ENCODE measurements around the gene ACAP3.
"Not testable (repeated sequence)": the region's sequence is repeated elsewhere in the genome, so short reads cannot be mapped to it uniquely, and the experiment has no call there.

ACAP3 gene

DNA sequence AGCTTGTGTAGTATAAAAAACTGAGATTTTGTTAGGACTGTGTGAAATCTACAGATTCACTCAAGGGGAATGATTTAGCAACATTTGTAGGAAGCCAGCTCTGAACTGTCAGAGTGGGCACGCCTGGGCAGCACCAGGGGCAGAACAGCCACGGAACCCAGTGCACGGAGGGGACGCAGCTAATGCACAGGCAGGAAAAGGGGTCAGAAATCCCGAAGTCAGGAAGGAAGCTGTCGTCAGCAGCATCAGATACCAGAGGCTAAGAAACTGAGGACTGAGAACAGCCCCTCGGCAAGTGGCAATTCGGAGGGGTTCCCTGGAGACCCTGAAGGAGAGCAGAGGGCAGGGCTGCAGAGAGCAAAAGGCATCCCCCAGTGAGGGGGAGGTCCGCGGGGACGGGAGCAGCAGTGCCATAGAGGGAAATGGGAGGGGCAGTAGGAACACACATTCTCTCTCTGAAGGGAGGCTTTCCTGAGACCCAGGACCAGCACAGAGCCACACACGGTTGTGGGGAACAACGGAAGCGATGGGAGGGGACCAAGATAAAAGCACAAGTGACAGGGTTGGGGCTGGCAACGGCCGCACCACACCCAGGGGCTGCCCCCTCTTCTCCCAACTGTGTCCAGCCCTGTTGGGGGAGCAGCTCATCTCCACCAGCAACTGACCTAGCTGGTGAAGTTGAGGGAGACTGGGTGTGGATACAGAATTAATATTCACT lies 46.7 kb downstream of the ACAP3 start:
- DNase-seq, result no peak

DNA sequence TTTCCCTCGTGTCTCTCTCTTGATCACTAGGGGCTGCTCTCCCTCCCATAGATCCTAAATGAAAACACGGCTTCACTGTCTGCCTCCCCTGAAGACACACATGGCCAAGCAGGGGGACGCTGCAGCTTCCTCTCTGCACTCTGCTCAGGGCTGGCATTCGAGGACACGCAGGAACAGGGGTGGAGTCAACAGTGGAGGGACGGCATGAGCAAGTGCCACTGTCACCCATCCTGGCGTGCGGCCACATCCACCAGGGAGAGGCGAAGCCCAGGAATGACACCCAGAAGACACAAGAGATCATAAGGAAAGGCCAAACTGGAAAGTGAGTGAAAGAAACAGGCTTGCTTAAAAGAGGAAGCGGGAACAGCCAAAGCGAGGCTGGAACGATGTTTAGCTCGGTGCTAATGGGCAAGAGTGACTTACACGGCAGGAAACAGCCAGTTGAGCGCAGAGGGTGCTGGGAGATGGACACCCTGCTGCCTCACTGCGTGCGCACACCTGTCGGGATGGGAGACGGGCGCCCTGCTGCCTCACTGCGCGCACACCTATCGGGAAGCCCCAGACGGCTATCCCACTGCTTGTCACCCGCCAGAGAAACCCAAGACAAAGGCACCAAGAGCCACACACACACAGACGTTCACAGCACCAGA lies 47.7 kb downstream of the ACAP3 start:
- DNase-seq, result no peak

DNA sequence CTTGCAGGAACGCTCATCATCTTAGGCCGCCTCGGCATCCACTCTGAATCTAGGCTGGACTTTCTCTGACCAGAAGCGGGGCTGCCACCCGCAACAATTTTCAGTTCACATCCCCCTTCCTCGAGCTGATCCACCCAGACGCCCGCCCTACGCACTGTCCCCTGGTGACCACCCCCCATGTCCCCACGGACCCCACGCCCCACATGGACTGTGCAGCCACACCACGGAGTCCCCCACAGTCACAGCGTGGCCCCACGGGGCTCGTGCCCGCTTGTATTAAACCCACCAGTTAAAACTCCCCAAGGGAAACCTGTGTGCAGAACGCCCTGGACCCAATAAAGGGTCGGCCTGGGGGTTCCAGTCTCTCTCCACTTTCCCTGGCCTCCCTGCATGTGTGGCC lies 48.2 kb downstream of the ACAP3 start:
- no peak for DNase-seq

DNA sequence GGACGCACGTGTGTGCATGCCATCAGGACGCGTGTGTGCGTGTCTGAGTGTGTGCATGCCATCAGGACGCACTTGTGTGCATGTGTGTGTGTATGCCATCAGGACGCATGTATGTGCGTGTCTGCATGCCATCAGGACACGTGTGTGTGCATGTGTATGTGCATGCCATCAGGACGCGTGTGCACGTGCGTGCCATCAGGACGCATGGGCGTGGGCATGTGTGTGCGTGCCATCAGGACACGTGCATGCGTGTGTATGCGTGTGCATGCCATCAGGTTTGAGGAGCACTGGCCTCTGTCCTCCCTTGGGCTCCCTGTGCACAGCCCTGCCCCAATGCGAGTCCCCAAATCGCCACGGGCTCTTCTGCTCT lies 48.6 kb downstream of the ACAP3 start:
- DNase-seq, result no peak

DNA sequence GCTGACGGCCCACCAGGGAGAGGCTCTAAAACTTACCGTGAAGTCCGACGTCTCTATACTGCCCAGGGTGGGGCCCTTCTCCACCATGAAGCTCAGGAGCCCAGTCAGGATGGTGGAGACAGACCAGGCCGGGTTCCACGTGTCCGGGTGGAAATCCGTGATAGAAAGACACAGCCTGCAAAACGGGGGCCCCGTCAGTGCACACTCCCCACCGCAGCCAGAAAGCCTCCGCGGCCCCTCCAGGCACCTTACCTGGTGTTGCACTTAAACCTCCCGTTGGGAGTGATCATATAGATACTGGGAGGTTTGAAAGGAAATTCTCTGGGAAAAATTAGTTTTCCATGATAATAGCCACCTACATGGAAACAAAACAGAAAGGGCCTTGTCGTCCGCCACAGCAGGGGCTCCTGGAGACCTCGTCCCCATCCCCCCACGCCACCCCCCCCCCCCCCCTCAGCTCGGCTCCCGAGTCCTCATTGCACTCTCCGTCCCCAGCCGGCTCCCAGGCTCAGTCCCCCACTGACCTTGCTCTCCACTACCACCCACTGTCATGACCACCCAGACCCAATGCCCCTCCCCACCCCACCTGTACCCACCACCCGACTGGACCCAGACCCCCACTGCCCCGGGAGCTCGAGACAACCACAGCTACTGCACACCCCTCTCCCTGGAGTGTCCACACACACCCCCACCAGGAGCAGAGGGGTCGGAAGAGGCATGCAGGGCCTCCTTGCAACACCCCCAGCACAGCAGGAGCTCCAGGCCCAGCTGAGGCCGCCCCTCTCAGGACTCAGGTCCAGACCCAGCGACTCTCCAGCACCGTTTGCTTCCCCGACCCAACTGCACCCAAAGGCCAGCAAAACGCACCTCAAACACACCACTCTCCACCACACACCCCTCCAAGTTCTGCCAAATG lies 50.5 kb downstream of the ACAP3 start:
- DNase-seq, result no peak

DNA sequence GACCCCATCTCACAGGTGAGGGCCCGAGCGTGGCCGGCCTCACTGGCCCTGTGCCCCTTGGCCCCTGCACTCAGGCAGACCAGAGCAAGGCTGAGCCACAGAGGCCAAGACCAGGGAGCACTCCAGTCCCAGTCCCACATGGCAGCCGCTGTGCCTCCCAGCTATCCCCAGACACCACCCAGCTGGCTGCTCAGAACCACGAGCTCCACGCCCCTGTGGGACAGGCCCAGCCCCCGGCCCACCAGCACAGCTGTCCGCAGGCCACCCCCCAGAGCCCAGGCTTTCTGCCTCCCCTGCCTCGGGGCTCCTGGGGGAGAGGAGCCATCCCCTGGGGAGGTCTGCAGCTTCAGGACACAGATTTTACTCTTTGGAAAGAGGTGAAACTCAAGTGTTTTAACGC lies 52.1 kb downstream of the ACAP3 start:
- no peak for DNase-seq

DNA sequence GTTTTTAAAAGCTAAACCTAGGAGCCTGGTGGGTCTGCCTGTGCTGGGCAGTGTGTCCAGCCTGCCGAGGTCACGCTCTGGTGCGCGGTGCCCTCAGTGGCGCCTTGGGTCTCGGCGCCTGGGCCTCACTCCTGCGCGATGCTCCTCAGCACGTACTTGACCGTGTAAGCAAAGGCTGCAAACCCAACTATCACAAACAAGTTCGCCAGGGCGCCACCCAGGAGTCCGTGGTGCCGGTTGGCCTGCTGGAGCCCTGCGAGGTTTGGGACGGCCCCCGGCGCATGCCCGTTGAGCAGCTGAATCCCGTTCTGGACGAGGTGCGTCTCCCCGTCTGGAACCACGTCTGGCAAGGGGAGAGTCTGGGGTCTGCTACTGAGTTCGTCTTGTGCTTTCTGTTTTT lies 52.7 kb downstream of the ACAP3 start:
- DNase-seq, result no peak

DNA sequence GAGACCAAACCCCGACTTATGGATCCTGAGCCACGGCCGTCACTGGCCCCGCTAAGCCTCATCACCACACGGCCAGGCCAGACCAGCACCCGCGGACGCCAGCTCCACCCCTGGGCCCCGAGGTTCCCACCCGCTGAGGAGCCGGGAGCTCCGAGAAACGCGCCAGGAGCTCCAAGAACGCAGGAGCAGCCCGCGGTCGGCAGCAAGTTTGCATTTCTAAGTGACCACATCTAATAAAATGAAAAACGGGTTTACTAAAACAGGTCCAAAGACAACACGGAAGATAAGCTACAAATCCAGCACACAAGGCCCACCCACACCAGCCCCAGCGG lies 53.1 kb downstream of the ACAP3 start:
- DNase-seq, result no peak

DNA sequence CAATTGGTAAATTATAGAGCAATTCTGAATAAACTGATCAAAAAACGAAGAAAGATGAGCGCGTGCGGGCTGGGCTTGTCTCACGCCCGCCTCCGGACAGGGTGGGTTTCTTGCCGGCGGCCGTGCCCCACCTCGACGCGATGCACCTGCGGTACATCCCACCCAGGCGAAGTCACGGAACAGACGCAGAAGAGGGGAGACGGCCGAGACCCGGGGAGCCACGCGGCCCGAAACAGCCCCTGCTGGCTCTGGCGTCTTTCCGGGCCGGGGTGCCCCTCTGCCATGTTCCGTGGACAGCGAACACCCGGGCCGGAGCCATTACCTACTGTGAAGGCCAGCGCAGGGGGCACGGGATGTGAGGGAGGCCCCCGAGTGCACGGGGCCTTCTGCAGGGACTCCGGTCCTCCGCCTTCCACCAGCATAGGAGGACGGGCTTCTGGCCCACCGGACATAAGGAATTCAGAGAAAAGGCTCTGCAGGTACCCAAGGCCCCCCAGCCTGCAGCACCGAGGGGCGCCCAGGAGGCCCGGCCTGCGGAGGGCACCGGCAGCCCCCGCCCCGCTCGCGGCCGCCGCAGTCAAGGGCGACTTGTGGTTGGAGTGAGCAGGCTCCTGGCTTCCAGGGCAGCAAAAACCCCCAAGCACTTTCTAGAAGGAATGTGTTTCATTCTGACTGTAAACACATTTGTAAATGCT lies 53.6 kb downstream of the ACAP3 start:
- no peak for DNase-seq

DNA sequence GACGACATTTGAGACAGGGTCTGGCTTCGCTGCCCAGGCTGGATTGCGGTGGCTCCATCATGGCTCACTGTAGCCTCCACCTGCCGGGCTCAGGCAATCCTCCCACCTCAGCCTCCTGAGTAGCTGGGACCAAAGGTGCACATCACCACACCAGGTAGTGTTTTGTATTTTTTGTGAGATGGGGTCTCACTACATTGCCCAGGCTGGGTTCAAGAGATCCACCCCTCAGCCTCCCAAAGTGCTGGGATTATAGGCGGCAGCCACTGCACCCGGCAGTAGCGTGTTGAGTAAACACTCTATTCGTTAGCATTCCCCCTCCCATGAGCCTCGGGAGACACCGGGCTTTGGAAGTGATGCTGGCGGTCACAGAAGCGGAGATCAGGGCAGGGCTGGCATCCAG lies 54.4 kb downstream of the ACAP3 start:
- no peak for DNase-seq

DNA sequence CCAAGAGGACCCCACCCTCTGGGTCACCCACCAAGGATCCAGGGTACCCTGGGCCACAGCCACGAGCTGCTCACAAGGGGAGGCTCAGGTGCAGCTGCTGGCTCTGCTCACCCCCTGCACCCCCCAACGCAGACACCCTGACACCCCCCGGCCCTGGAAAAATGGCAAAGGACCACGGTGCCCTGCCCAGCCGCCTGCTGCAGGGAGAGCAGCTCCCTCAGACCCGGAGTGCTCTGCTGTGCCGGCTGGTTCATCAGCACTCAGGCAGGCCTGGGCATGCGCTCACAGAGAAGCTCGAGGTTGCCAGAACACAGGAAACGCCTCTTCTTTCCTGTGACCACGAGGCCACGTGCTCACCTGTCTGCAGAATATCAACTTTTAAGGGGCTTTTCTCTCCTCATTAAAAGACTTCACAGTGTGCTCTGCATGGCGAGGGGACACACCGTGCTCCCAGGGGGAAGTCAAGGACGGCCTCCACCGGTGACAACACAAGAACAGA lies 56.9 kb downstream of the ACAP3 start:
- DNase-seq, result peak; percentile 83

DNA sequence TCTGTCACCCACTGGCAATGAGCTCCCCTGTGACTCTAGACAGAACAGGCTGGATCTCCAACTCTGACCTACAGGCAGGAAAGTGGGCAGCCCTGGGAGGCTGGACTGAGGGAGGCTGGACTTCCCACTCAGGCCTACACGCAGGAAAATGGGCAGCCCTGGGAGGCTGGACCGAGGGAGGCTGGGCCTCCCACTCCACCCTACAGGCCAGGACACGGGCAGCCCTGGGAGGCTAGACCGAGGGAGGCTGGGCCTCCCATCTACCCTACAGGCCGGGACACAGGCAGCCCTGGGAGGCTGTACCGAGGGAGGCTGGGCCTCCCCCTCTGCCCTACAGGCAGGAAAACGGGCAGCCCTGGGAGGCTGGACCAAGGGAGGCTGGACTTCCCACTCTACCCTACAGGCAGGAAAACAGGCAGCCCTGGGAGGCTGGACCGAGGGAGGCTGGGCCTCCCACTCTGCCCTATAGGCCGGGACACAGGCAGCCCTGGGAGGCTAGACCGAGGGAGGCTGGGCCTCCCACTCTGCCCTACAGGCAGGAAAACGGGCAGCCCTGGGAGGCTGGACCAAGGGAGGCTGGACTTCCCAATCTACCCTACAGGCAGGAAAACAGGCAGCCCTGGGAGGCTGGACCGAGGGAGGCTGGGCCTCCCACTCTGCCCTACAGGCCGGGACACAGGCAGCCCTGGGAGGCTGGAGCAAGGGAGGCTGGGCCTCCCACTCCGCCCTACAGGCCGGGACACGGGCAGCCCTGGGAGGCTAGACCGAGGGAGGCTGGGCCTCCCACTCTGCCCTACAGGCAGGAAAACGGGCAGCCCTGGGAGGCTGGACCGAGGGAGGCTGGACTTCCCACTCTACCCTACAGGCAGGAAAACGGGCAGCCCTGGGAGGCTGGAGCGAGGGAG lies 59.5 kb downstream of the ACAP3 start:
- not testable (repeated sequence) for DNase-seq

DNA sequence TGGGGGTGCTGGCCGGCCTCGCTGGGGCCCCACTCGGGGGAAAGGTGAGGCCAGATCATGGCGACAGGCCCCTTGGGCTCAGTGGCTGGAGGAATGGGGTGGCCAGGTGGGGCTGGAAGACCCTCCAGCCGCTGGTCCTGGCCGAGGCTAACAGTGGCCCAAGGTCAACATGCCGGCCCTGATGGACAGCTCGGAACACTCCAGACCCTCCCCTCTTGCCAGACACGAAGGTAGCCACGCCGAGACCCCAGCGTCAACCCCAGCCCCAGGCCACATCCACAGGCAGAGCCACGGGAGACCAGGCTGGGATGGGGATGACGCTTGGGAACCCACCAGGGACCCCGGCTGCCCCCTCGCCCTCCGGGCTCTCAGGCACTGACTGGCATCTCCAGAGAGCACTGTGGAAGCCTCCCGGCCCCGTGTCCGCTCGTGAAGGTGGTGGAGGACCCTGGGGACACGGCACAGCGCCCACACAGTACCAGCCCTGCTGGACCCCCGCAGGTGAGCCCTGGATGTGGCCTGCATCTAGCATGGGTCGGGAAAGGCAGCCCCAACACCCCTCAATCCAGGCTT lies 60.3 kb downstream of the ACAP3 start:
- no peak for DNase-seq

DNA sequence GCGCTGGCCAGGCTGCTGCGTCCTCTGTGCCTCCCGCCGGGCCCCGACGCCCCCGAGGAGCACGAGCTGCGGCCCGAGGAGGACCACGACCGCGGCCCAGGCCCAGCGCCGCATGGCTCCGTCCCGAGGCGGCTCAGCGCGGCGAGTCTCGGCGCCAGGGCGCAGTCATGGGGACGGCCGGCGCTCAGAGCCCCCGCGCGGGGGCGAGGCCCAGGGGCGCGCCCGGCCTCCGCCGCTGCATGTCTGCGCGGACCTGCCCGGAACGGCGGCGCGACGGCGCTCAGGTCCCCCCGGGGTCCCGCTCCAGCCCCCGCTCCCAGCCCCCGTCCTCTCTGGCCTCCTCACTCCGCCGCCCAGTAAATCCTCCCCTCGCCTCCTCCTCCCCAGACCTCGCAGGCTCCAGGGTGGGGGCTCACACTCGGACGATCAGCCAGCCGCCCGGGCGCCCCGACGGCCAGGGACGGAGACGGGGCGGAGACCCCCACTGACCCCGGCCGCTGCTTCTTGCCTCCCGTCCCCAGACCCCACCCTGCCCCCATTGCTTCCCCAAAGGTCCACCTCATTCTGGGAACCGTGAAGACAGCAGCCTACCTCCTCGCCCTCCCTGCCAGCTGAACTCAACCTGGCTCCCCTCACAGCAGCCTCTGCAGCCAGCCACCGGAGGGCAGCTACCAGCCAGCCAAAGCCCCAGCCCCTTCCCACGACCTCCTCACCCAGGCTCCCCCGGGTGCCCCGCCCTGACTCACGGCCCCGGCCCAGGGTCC lies 61.0 kb downstream of the ACAP3 start, which contains the start of gene C1QTNF12:
TSS of gene C1QTNF12 (minus strand) at position 146 of the 764 bp plus-strand sequence. CDS start at position 114, 32 bp downstream.
- DNase-seq, result no peak

DNA sequence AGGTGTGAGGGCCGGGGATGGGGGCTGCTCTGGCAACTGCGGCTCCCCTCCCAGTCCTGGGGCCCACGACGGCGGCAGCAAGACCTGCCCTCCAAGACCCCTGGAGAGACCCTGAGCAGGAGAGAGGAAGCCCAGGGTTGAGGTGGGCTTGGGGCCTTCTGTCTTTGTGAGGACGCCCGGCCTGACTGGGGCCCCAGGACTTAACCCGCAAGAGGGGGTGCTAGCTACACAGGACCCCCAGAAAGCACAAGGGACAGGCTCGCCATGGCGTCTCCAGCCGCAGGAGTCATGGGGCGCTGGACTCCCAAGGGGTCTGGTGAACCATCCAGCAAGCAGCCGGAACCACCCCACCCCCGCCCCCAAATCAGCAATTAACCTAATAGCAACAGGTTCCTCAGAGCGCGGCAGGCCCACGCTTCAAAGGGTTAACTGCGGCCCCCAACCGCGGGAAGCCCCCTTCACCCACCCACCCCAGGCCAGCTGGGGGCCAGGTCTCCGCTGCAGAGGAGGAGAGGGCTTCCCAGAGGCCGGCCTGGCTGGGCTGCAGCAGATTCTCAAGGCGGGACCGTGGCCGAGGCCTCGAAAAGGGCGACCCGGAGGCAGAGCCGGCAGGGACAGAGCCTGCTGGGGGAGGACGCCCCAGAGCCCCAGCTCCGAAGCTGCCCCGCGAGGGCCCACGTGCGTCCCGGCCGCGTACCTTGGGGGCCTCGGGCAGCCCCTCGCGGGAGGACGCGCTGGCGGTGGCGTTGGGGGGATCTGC lies 61.7 kb downstream of the ACAP3 start:
- DNase-seq, result no peak

DNA sequence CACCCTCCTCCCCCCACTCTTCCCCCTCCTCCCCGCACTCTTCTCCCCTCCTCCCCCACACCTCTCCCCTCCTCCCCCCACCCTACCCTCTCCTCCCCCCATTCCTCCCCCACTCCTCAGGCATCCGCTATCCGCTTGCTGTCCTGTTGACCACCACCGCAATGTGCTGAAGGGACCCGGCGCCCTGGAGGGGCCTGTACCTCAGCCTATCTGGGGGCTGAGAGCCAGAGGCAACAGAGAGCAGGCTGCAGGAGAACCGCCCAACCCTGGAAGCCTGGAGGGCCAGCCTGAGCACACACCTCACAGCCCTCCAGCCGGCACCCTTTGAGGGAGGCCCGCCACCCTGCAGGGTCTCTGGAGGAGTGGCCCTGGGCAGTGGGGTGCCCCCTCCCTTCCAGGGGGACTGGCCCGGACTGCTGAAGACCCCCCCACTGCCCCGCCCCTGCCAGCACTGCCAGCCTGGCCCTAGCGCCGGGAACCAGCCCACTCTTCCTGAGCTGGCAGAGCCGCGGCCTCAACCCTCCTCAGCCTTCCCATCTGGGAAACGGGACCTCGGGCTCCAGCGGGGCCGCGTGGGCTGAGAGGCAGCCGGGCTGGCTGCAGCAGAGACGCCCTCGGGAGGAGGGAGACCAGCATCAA lies 62.4 kb downstream of the ACAP3 start:
- no peak for DNase-seq

DNA sequence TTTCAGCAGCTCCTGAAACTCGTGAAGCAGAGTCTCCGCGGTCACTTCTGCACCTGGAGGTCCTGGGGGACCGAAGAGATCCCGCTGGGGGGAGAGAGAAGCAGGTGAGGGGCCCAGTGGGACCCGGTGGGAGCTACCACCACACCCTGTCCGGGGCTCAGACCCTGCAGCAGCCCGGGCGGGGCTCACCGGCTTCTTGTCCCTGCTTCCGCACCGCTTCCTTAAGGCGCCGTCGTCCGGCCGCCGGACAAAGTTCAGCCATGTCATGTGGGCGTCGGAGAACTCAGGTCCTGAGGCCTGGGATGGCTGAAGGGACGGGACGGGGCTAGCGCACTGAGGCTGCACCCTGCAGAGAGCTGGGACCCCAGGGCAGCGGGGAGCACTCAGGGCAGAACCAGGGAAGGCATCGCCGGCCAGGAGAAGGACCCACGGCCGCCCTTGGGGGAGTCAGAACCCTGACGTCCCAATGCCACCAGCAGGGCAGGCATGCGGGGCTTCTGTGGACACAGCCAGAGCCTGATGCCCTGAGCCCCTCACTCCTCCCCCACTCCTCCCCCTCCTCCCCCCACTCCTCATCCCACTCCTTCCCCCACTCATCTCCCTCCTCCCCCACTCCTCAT lies 63.4 kb downstream of the ACAP3 start:
- no peak for DNase-seq

DNA sequence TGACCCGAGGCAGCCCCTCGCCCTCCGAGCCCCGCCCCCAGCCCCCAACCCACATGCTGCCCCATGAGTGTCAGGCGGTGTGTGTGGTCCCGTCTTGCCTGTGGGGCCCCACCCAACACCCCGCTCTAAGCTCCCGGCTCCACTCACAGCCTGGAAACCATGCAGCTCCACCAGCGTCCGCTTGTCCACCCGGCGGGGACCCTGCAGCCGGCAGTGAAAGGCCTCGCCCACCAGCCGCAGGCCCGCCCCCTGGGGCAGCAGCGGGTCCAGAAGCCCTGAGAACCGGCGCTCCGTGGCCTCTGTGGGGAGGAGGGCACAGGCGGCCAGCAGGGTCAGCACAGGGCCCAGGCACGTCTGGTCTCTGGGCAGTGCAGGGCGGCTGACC lies 63.9 kb downstream of the ACAP3 start:
- no peak for DNase-seq

DNA sequence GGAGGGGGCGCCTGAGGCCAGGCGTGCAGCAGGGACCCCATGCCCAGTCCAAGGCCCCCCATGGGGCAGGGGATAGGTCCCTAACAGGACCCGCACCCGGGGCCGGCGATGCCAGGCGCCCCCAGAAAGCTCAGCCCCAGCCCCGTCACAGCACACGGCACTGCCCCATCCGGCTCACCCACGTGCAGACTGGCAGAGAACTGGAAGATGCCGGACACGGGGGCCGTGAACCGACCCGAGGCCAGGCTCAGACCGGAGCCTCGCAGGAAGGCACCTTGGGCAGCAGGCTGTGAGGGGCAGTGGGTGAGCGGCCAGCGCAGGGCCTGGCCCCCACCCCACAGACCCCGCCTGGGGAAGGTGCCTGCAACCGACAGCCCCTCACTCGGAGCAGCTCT lies 64.5 kb downstream of the ACAP3 start:
- DNase-seq, result no peak
